K562 (cell line): ENCODE results near the gene ZNF487. TPM values are rescaled to one million over a fixed set of nuclear protein-coding genes. Genes with fewer than 3 reads are reported as not detected.

Experiments used
- ATAC-seq: fragments of 200-7000 bp; cut with Tn5 transposase; 3 replicates; pipeline ENCODE4 v1.9.1; 2020; ENCODE audit warnings: moderate library complexity
- BruUV-seq: library from RNA; stranded (reverse); fragments of 400-500 nt; replicated peaks from 2 replicates; lab custom pipeline; 2021; lab: Mats Ljungman, UMichigan
- CTCF ChIA-PET: fragments of 300-600 bp; formaldehyde crosslinking; extraction: SDS; loops from one replicate; lab custom pipeline; 2021; ENCODE audit warnings: low intra/inter-chr PET ratio; lab: Yijun Ruan, JAX
- POLR2A ChIA-PET: fragments of 300-600, 350-650 bp; sonication (Branson Sonifier 250); formaldehyde crosslinking; extraction: SDS; loops from one replicate; lab custom pipeline; 2021; ENCODE audit warnings: antibody characterized with exemption, inconsistent platforms; lab: Yijun Ruan, JAX
- DNase-seq, 4 experiments: peaks; one replicate each; pipeline versions ENCODE4 v3.0.0 to v3.0.0-alpha.2; 2011 to 2018; ENCODE audit warnings: low spot score in 3 of 4, mixed read lengths in 3 of 4; ENCODE audit errors: extremely low read depth in 1 of 4
- FAIRE-seq: peaks from 2 replicates; lab custom pipeline; 2011; peaks lifted over from hg19 to GRCh38; lab: Jason Lieb, UNC
- H2AFZ ChIP-seq: 2 replicates; pipeline ENCODE4 v1.6.0; 2011; ENCODE audit warnings: low read depth, low read length, control low read depth, inconsistent platforms
- H3K27ac ChIP-seq: fragments of 200-600 bp; 3 replicates; pipeline ENCODE4 v1.8.0; 2011; ENCODE audit warnings: low read depth, mild to moderate bottlenecking, control low read depth, inconsistent platforms, low read length, moderate library complexity, mixed read lengths; ENCODE audit errors: extremely low read depth
- H3K27me3 ChIP-seq, 2 experiments: fragments of 300-600 bp in 1 of 2; 2 replicates in 1 of 2; 3 replicates in 1 of 2; pipeline versions ENCODE4 v1.6.0 to v1.8.0; 2011; ENCODE audit warnings: inconsistent platforms in 2 of 2, low read length in 2 of 2, mild to moderate bottlenecking in 1 of 2, mixed read lengths in 1 of 2, moderate library complexity in 1 of 2; ENCODE audit not compliant: control insufficient read depth in 2 of 2, insufficient read depth in 2 of 2
- H3K36me3 ChIP-seq: fragments of 300-600 bp; 3 replicates; pipeline ENCODE4 v1.8.0; 2011; ENCODE audit warnings: mild to moderate bottlenecking, low read length, inconsistent platforms; ENCODE audit not compliant: control insufficient read depth, insufficient read depth
- H3K4me1 ChIP-seq, 2 experiments: fragments of 200-600 bp in 1 of 2; replicated peaks in 1 of 2; 2 replicates in 1 of 2; 3 replicates in 1 of 2; pipeline versions ENCODE4 v1.5.1 to v1.8.0; 2011; ENCODE audit warnings: inconsistent platforms in 2 of 2, low read length in 2 of 2, mild to moderate bottlenecking in 1 of 2, mixed read lengths in 1 of 2, moderate library complexity in 1 of 2; ENCODE audit not compliant: control insufficient read depth in 2 of 2, insufficient read depth in 2 of 2
- H3K4me2 ChIP-seq: 2 replicates; pipeline ENCODE4 v1.6.1; 2011; ENCODE audit warnings: low read length, control low read depth, inconsistent platforms, mixed read lengths; ENCODE audit not compliant: insufficient read depth
- H3K4me3 ChIP-seq: fragments of 200-600 bp; sonication (generic), shearing (Covaris generic); 2 replicates; pipeline ENCODE4 v1.5.1; 2016; ENCODE audit warnings: control low read depth, inconsistent platforms
- H3K79me2 ChIP-seq: fragments of 200-600 bp; 3 replicates; pipeline ENCODE4 v1.8.0; 2011; ENCODE audit warnings: low read length, inconsistent platforms; ENCODE audit not compliant: control insufficient read depth, insufficient read depth
- H3K9ac ChIP-seq, 2 experiments: 2 replicates each; pipeline versions ENCODE4 v1.6.0 to v1.6.1; 2011; ENCODE audit warnings: low read depth in 2 of 2, low read length in 2 of 2, control low read depth in 1 of 2, inconsistent platforms in 1 of 2, mild to moderate bottlenecking in 1 of 2, mixed read lengths in 1 of 2; ENCODE audit not compliant: insufficient read depth in 1 of 2
- H3K9me1 ChIP-seq: one replicate; pipeline ENCODE4 v1.6.0; 2011; ENCODE audit warnings: inconsistent platforms, mild to moderate bottlenecking, low read length, moderate library complexity; ENCODE audit not compliant: control insufficient read depth, insufficient read depth
- H3K9me3 ChIP-seq: replicated peaks from 2 replicates; pipeline ENCODE4 v1.5.1; 2011; ENCODE audit warnings: low read depth, low read length, inconsistent platforms; ENCODE audit not compliant: control insufficient read depth, insufficient read depth
- H4K20me1 ChIP-seq: replicated peaks from 2 replicates; pipeline ENCODE4 v1.6.1; 2011; ENCODE audit warnings: low read length, inconsistent platforms, mixed read lengths; ENCODE audit not compliant: control insufficient read depth, insufficient read depth
- ARNT ChIP-seq, 2 experiments: fragments of 450-650 bp; IDR thresholded peaks; 2 replicates each; pipeline ENCODE4 v1.6.1; 2016; ENCODE audit warnings: mild to moderate bottlenecking in 1 of 2
- BHLHE40 ChIP-seq: IDR thresholded peaks from 2 replicates; pipeline ENCODE4 v1.6.1; 2011; ENCODE audit warnings: low read length, improper control_type of control experiment
- CBX3 ChIP-seq, 2 experiments: IDR thresholded peaks; 1 replicate in 1 of 2; 2 replicates in 1 of 2; pipeline ENCODE4 v1.6.1; 2012; ENCODE audit warnings: inconsistent platforms in 2 of 2, low read length in 2 of 2, borderline replicate concordance in 1 of 2, control low read depth in 1 of 2
- CCNT2 ChIP-seq: IDR thresholded peaks from 2 replicates; pipeline ENCODE4 v1.6.1; 2011; ENCODE audit warnings: borderline replicate concordance, low read depth, mild to moderate bottlenecking, moderate library complexity, mixed read lengths, low read length; ENCODE audit not compliant: insufficient read length; ENCODE audit errors: extremely low read depth
- CSDE1 ChIP-seq, 2 experiments: fragments of 450-650 bp; IDR thresholded peaks; 2 replicates each; pipeline ENCODE4 v1.6.1; 2016; ENCODE audit warnings: mild to moderate bottlenecking in 1 of 2
- DIDO1 ChIP-seq: fragments of 450-650 bp; IDR thresholded peaks from 2 replicates; pipeline ENCODE4 v1.6.1; 2016; ENCODE audit warnings: low read depth, missing biosample characterization, missing genetic modification characterization
- DMBX1 ChIP-seq: fragments of 250-450 bp; sonication (Bioruptor Pico); IDR thresholded peaks from 2 replicates; pipeline ENCODE4 v1.8.0; 2022; ENCODE audit warnings: inconsistent platforms, mild to moderate bottlenecking, moderate library complexity, borderline replicate concordance
- ELF4 ChIP-seq: fragments of 450-650 bp; formaldehyde crosslinking; IDR thresholded peaks from 2 replicates; pipeline ENCODE4 v1.4.0; 2022; ENCODE audit warnings: missing genetic modification characterization
- HDAC3 ChIP-seq: fragments of 450-650 bp; IDR thresholded peaks from 2 replicates; pipeline ENCODE4 v1.6.1; 2018; ENCODE audit warnings: borderline replicate concordance, mild to moderate bottlenecking, moderate library complexity; ENCODE audit not compliant: partially characterized antibody
- HDGF ChIP-seq: fragments of 450-650 bp; IDR thresholded peaks from 2 replicates; pipeline ENCODE4 v1.6.1; 2016
- IRF1 ChIP-seq: sonication (generic); formaldehyde crosslinking; IDR thresholded peaks from 2 replicates; pipeline ENCODE4 v1.8.0; 2022; ENCODE audit warnings: missing genetic modification reagents, mild to moderate bottlenecking, borderline replicate concordance
- KDM4B ChIP-seq, 2 experiments: fragments of 450-650 bp in 1 of 2; sonication (generic) in 1 of 2; IDR thresholded peaks; 2 replicates each; pipeline ENCODE4 v1.6.1; 2016 to 2017; ENCODE audit warnings: borderline replicate concordance in 2 of 2, antibody characterized with exemption in 1 of 2, low read depth in 1 of 2, mild to moderate bottlenecking in 1 of 2
- MCM5 ChIP-seq: fragments of 450-650 bp; IDR thresholded peaks from 2 replicates; pipeline ENCODE4 v1.6.1; 2016; ENCODE audit warnings: low read depth
- PHF21A ChIP-seq: fragments of 450-650 bp; IDR thresholded peaks from 2 replicates; pipeline ENCODE4 v1.6.1; 2017; ENCODE audit warnings: low read depth, borderline replicate concordance
- POLR2G ChIP-seq: fragments of 200-400 bp; formaldehyde crosslinking; IDR thresholded peaks from 2 replicates; pipeline ENCODE4 v1.6.1; 2017; ENCODE audit warnings: low read depth, mild to moderate bottlenecking, antibody characterized with exemption, low read length, moderate library complexity
- SIRT6 ChIP-seq: IDR thresholded peaks from one replicate; pipeline ENCODE4 v1.6.1; 2012; ENCODE audit warnings: low read depth, mild to moderate bottlenecking, control low read depth, inconsistent platforms, low read length, moderate library complexity
- TAL1 ChIP-seq: fragments of 450-650 bp; IDR thresholded peaks from 2 replicates; pipeline ENCODE4 v1.6.1; 2016; ENCODE audit warnings: mild to moderate bottlenecking
- THRA ChIP-seq: fragments of 450-650 bp; IDR thresholded peaks from 2 replicates; pipeline ENCODE4 v1.6.1; 2017; ENCODE audit warnings: mild to moderate bottlenecking, moderate library complexity
- ZFP36 ChIP-seq: fragments of 150-350 bp; IDR thresholded peaks from 2 replicates; pipeline ENCODE4 v1.6.1; 2018; ENCODE audit warnings: low read length, low read depth; ENCODE audit not compliant: partially characterized antibody
- ZNF124 ChIP-seq: sonication (generic); formaldehyde crosslinking; IDR thresholded peaks from 2 replicates; pipeline ENCODE4 v1.8.1; 2022; ENCODE audit warnings: missing genetic modification reagents
- ZNF41 ChIP-seq: fragments of 250-450 bp; sonication (Bioruptor Pico); conservative IDR thresholded peaks from 2 replicates; pipeline ENCODE4 v1.4.0; 2020; ENCODE audit warnings: mild to moderate bottlenecking
- WGBS: fragments of 100-300 bp; shearing (Covaris generic); methylation state at CpG from one replicate; pipeline ENCODE4 v1.1.6; 2016; ENCODE audit warnings: low coverage, mixed read lengths; ENCODE audit not compliant: insufficient coverage; ENCODE audit errors: missing lambda C conversion rate; 5-methylcytosine and 5-hydroxymethylcytosine counted together
- in situ Hi-C: fragments of 300-500 bp; cut with MboI; formaldehyde crosslinking; loops from 4 replicates; pipeline ENCODE4 v1.15.0; 2018; ENCODE audit warnings: inconsistent platforms, mixed read lengths
- intact Hi-C: fragments of 100-400 bp; cut with micrococcal nuclease; formaldehyde crosslinking; loops from 2 replicates; pipeline ENCODE4 v1.14.2; 2022
- polyA plus RNA-seq, 8 experiments: library from polyadenylated mRNA; depleted of rRNA in 4 of 8; stranded (reverse) in 5 of 8; unstranded in 3 of 8; fragments of >200 nt; fragmentation: Nextera tagmentation in 2 of 8; fragmentation: Illumina TruSeq in 1 of 8; extraction: Ambion mirVana in 2 of 8; extraction: Trizol in 1 of 8; gene quantifications; 2 replicates each; pipeline versions ENCODE4 v1.2.1 to v1.2.3, GENCODE V29; 2011 to 2014; ENCODE audit warnings: inconsistent platforms in 1 of 8, missing spikeins in 1 of 8
- total RNA-seq, 7 experiments: library from RNA; depleted of rRNA in 6 of 7; stranded (reverse); fragments of >200 nt in 6 of 7; fragmentation: Illumina TruSeq in 2 of 7; extraction: Trizol in 2 of 7; gene quantifications; 2 replicates each; pipeline versions ENCODE4 v1.2.1 to v1.2.3, GENCODE V29; 2011 to 2021; ENCODE audit warnings: low replicate concordance in 1 of 7
- TF ChIP-seq, protein P1 (sequence below): sonication (generic); formaldehyde crosslinking; IDR thresholded peaks from 2 replicates; pipeline ENCODE4 v1.5.0; 2020; ENCODE audit warnings: missing genetic modification reagents

ZNF487 gene
- total and polyA plus RNA-seq, 9 of the 15 experiments (the other 6 are each of a cell fraction or from before 2014, with no cell fraction given): 1.9 to 6.5 (median 4.2) TPM

GRCh38 chr10:43395571-43396060 is 41.3 kb upstream of the ZNF487 start:
- no peaks in the 10 kb centered on the region for H3K27me3 ChIP-seq
- no peak overlapping the region for H2AFZ ChIP-seq
- CTCF ChIA-PET: interaction anchor here (0.5 kb wide), 1 partner anchor 47 kb away, joined by 6 read pairs; no protein-coding TSS in a partner anchor
- H3K79me2 ChIP-seq: peaks cover 97% of the 10 kb centered on the region
- peaks cover 85% of the 10 kb centered on the region for H3K36me3 ChIP-seq
- peak overlapping the region; percentile 96 to 97 for H3K9ac ChIP-seq
- H3K27ac ChIP-seq: peak overlapping the region; percentile 96
- ATAC-seq (peak; percentile 16), FAIRE-seq (no peak), DNase-seq (peak in 3 of 4 experiments; percentile 58 to 80 (median 60))
- 2% methylated on average over 18 of the region's 18 CpGs for WGBS
- no TSS peak for BruUV-seq
- H3K9me3 ChIP-seq: no peaks in the 10 kb centered on the region
- in situ Hi-C loops: loop anchor here (5.0 kb wide), 1 partner anchor 57 kb away; no protein-coding TSS in a partner anchor
- POLR2A ChIA-PET: interaction anchor here (0.6 to 5.3 kb wide), 15 partner anchors 11 to 1378 kb away, joined by 3 to 73 read pairs (median 4); partner anchors contain the start of genes HNRNPF and ZNF487
- peaks cover 6% of the 10 kb centered on the region for H3K9me1 ChIP-seq
- peak overlapping the region; percentile 89 for H3K4me2 ChIP-seq
- peak overlapping the region; percentile 65 for H3K4me3 ChIP-seq
- intact Hi-C loops: loop anchor here (2.0 to 5.0 kb wide), 2 partner anchors 41 to 48 kb away; partner anchors contain the start of gene ZNF487
- peaks cover 69% of the 10 kb centered on the region for H4K20me1 ChIP-seq
- peaks cover 56 to 57% of the 10 kb centered on the region in 2 experiments; a peak in 4 of 5 replicates for H3K4me1 ChIP-seq
- TF ChIP-seq KDM4B (IDR thresholded peaks at IDR 0.05; ENCODE audit: borderline replicate concordance in 2 of 2, low read depth in 1 of 2) (no peak), ARNT (IDR thresholded peaks at IDR 0.05) (no peak), THRA (no peak), CBX3 (IDR thresholded peaks at IDR 0.05; ENCODE audit: borderline replicate concordance in 1 of 2, low read length in 2 of 2) (no peak), CSDE1 (IDR thresholded peaks at IDR 0.05) (no peak), DMBX1 (CRISPR knock-in tag) (no peak), PHF21A (no peak), HDGF (no peak), IRF1 (CRISPR knock-in tag) (no peak), DIDO1 (tag) (no peak), SIRT6 (no peak), POLR2G (peak; percentile 42), TAL1 (no peak), MCM5 (no peak), BHLHE40 (0 out of 2 replicates have a peak, but pooled peaks have one; percentile 4), CCNT2 (peak; percentile 13), ZFP36 (no peak), ELF4 (CRISPR knock-in tag) (no peak), HDAC3 (no peak), ZNF41 (CRISPR knock-in tag) (no peak), ZNF124 (CRISPR knock-in tag) (no peak)
- TF ChIP-seq, protein P1, sequence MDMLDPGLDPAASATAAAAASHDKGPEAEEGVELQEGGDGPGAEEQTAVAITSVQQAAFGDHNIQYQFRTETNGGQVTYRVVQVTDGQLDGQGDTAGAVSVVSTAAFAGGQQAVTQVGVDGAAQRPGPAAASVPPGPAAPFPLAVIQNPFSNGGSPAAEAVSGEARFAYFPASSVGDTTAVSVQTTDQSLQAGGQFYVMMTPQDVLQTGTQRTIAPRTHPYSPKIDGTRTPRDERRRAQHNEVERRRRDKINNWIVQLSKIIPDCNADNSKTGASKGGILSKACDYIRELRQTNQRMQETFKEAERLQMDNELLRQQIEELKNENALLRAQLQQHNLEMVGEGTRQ (CRISPR knock-in tag): no peak
